ENCODE results near the gene ZSCAN21. TPM values are rescaled to one million over a fixed set of nuclear protein-coding genes. Genes with fewer than 3 reads are reported as not detected.

ZSCAN21 gene
- total and polyA plus RNA-seq, 10 of the 15 experiments (the other 5 are each of a cell fraction or from before 2014, with no cell fraction given) = 1.9 to 9.6 (median 7.1) TPM

DNA sequence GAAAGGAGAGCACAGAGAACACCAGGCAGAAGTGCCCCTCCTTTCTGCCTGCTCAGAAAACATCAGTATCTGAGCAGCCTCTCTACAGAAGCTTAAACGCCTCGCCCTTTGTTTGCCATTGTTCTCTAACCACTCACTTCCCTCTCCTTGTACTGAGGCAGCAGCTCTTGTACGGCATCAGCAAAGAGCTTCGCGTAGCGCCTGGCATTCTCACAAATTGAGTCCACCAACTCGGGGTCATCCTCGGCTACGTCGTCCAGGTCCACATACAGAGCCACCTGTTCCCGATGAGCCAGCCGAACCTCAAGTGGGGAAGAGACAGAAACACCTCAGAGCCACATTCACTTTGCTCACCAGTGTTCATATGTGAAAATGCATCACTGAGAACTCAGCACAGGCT, 49.9 kb downstream of the ZSCAN21 start:
- Histone ChIP-seq H3K4me3 (peak overlapping the region; percentile 88), H3K4me1 (ENCODE audit: control insufficient read depth, insufficient read depth, low read length) (peaks cover 16% of the 10 kb centered on the region), H3K79me2 (ENCODE audit: control insufficient read depth, insufficient read depth, low read length) (peaks cover 29% of the 10 kb centered on the region), H2AFZ (ENCODE audit: control insufficient read depth, low read depth, low read length) (no peak overlapping the region), H3K9ac (ENCODE audit: control insufficient read depth, insufficient read depth, low read length) (peak overlapping the region; percentile 24; the same call in 1 of the 2 replicates), H3K9me3 (replicated peaks; ENCODE audit: control insufficient read depth, insufficient read depth, low read length) (no peaks in the 10 kb centered on the region), H3K27ac (ENCODE audit: control insufficient read depth, insufficient read depth) (no peak overlapping the region), H3K4me2 (ENCODE audit: control insufficient read depth, insufficient read depth) (peak overlapping the region; percentile 96), H3K27me3 (replicated peaks in 1 of 2; ENCODE audit: control insufficient read depth in 2 of 2, insufficient read depth in 2 of 2, low read length in 1 of 2) (no peaks in the 10 kb centered on the region), H4K20me1 (ENCODE audit: control insufficient read depth, insufficient read depth) (peaks cover 3% of the 10 kb centered on the region; the same call in 1 of the 2 replicates), H3K36me3 (ENCODE audit: control insufficient read depth in 2 of 2, insufficient read depth in 2 of 2, low read length in 1 of 2) (peaks cover 37 to 38% of the 10 kb centered on the region in 2 experiments)
- POLR2A ChIA-PET = interaction anchor here (0.8 to 2.1 kb wide), 2 partner anchors 9 to 84 kb away, joined by 3 to 6 read pairs; partner anchors contain the start of gene ZKSCAN1
- no peak for TF ChIP-seq NFXL1 (IDR thresholded peaks at IDR 0.05; ENCODE audit: borderline replicate concordance)
- no peak for TF ChIP-seq MEF2A (IDR thresholded peaks at IDR 0.05; ENCODE audit: insufficient read depth, low read depth, low read length)
- TF ChIP-seq HCFC1 (IDR thresholded peaks at IDR 0.05; ENCODE audit: low read length) = no peak
- no peak for TF ChIP-seq ETV6 (conservative IDR thresholded peaks at IDR 0.05 in 1 of 2, IDR thresholded peaks at IDR 0.05 in 1 of 2; ENCODE audit: borderline replicate concordance in 1 of 2, low read depth in 1 of 2)
- TF ChIP-seq STAT1 (conservative IDR thresholded peaks at IDR 0.05) = no peak
- TF ChIP-seq, protein P1, sequence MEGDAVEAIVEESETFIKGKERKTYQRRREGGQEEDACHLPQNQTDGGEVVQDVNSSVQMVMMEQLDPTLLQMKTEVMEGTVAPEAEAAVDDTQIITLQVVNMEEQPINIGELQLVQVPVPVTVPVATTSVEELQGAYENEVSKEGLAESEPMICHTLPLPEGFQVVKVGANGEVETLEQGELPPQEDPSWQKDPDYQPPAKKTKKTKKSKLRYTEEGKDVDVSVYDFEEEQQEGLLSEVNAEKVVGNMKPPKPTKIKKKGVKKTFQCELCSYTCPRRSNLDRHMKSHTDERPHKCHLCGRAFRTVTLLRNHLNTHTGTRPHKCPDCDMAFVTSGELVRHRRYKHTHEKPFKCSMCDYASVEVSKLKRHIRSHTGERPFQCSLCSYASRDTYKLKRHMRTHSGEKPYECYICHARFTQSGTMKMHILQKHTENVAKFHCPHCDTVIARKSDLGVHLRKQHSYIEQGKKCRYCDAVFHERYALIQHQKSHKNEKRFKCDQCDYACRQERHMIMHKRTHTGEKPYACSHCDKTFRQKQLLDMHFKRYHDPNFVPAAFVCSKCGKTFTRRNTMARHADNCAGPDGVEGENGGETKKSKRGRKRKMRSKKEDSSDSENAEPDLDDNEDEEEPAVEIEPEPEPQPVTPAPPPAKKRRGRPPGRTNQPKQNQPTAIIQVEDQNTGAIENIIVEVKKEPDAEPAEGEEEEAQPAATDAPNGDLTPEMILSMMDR (IDR thresholded peaks at IDR 0.05 in 2 of 3, conservative IDR thresholded peaks at IDR 0.05 in 1 of 3; ENCODE audit: control insufficient read depth in 2 of 3, extremely low read depth in 1 of 3, insufficient read depth in 1 of 3, low read depth in 3 of 3, low read length in 3 of 3) = no peak
- TF ChIP-seq ZZZ3 (IDR thresholded peaks at IDR 0.05; ENCODE audit: control insufficient read depth, insufficient read length, low read depth) = no peak
- no peak for TF ChIP-seq FOXM1 (IDR thresholded peaks at IDR 0.05; ENCODE audit: low read depth, low read length)
- TF ChIP-seq USF2 (IDR thresholded peaks at IDR 0.05; ENCODE audit: borderline replicate concordance, low read depth, low read length) = no peak
- no peak for TF ChIP-seq KAT2A (conservative IDR thresholded peaks at IDR 0.05; ENCODE audit: control insufficient read depth, low read depth, low read length)
- TF ChIP-seq ZNF217 (IDR thresholded peaks at IDR 0.05) = no peak
- TF ChIP-seq POLR2AphosphoS2 (IDR thresholded peaks at IDR 0.05; ENCODE audit: low read depth, low read length) = no peak
- no peak for TF ChIP-seq IKZF2 (IDR thresholded peaks at IDR 0.05)
- no peak for TF ChIP-seq POLR2AphosphoS5 (IDR thresholded peaks at IDR 0.05; ENCODE audit: low read length)
- no peak for TF ChIP-seq NBN (IDR thresholded peaks at IDR 0.05)
- CTCF ChIA-PET = no interaction called here
- no TSS peak for BruUV-seq (replicated peaks)
- FAIRE-seq (no peak), ATAC-seq (no peak), DNase-seq (ENCODE audit: low read depth, low spot score) (no peak)
- in situ Hi-C loops (cut with MboI) (no loop called here), intact Hi-C loops (cut with micrococcal nuclease; ENCODE audit: unreplicated experiment) (no loop called here)
- RAD21 ChIA-PET (ENCODE audit: unreplicated experiment) = interaction anchor here (1.6 kb wide), 1 partner anchor 31 kb away, joined by 9 read pairs; no protein-coding TSS in a partner anchor
- SMC1A ChIA-PET (ENCODE audit: uncharacterized antibody, unreplicated experiment) = interaction anchor here (1.3 to 1.8 kb wide), 2 partner anchors 9 to 29 kb away, joined by 3 to 4 read pairs; no protein-coding TSS in a partner anchor
- WGBS (ENCODE audit: insufficient coverage, insufficient replicate concordance, low lambda C conversion rate, missing lambda C conversion rate) = 97% methylated on average over 12 of the region's 12 CpGs

Measured in GM12878 (cell line).